ENCODE results near the gene IQSEC1. TPM values are rescaled to one million over a fixed set of nuclear protein-coding genes. Genes with fewer than 3 reads are reported as not detected.

Gene IQSEC1
- total and polyA plus RNA-seq, 9 of the 15 experiments (the other 6 are each of a cell fraction or from before 2014, with no cell fraction given) = 0.56 to 39.0 (median 6.8) TPM

GRCh38 chr3:12972781-12973702 lies 100.2 kb downstream of the IQSEC1 start:
- Histone ChIP-seq H3K9me3 (replicated peaks; ENCODE audit: control insufficient read depth, insufficient read depth, low read depth, low read length) (no peaks in the 10 kb centered on the region), H3K9me1 (ENCODE audit: control insufficient read depth, insufficient read depth, low read length) (no peaks in the 10 kb centered on the region), H3K4me2 (ENCODE audit: insufficient read depth, low read length) (no peak overlapping the region), H3K27ac (ENCODE audit: extremely low read depth, low read depth, low read length) (no peak overlapping the region), H4K20me1 (replicated peaks; ENCODE audit: control insufficient read depth, insufficient read depth, low read length) (peaks cover 17% of the 10 kb centered on the region; the same call in 1 of the 2 replicates), H3K9ac (ENCODE audit: insufficient read depth in 1 of 2, low read depth in 2 of 2, low read length in 2 of 2) (peak overlapping the region in 1 of 2 experiments; percentile 49; a peak in 1 of 4 replicates), H3K36me3 (ENCODE audit: control insufficient read depth, insufficient read depth, low read length) (no peaks in the 10 kb centered on the region), H3K4me1 (replicated peaks in 1 of 2; ENCODE audit: control insufficient read depth in 2 of 2, insufficient read depth in 2 of 2, low read length in 2 of 2) (peaks cover 12 to 23% of the 10 kb centered on the region in 2 experiments), H2AFZ (ENCODE audit: low read depth, low read length) (no peak overlapping the region), H3K79me2 (ENCODE audit: control insufficient read depth, insufficient read depth, low read length) (no peaks in the 10 kb centered on the region), H3K4me3 (no peak overlapping the region), H3K27me3 (ENCODE audit: control insufficient read depth in 2 of 2, insufficient read depth in 2 of 2, low read length in 2 of 2) (no peaks in the 10 kb centered on the region)
- POLR2A ChIA-PET = interaction anchor here (0.7 to 2.5 kb wide), 3 partner anchors 10 to 26 kb away, joined by 3 to 8 read pairs (median 5); no protein-coding TSS in a partner anchor
- ATAC-seq (no peak), DNase-seq (ENCODE audit: extremely low read depth in 1 of 4, low spot score in 3 of 4) (no peak), FAIRE-seq (no peak)
- TF ChIP-seq CHD4 (IDR thresholded peaks at IDR 0.05; ENCODE audit: insufficient read depth, insufficient replicate concordance, low read depth, low read length, poor library complexity, severe bottlenecking) (no peak), TRIM28 (IDR thresholded peaks at IDR 0.05) (no peak), BCOR (IDR thresholded peaks at IDR 0.05) (0 out of 2 replicates have a peak, but pooled peaks have one; percentile 14), RBM25 (IDR thresholded peaks at IDR 0.05; ENCODE audit: low read depth, low read length, severe bottlenecking) (peak; percentile 72), SRSF9 (IDR thresholded peaks at IDR 0.05; ENCODE audit: borderline replicate concordance, low read depth, low read length) (no peak), HDAC3 (IDR thresholded peaks at IDR 0.05; ENCODE audit: borderline replicate concordance, partially characterized antibody) (no peak), NFIC (IDR thresholded peaks at IDR 0.05) (peak; percentile 47; the same call in 1 of the 2 replicates), SREBF2 (CRISPR knock-in tag; IDR thresholded peaks at IDR 0.05) (no peak), ATF7 (IDR thresholded peaks at IDR 0.05) (no peak), ZNF143 (CRISPR knock-in tag; IDR thresholded peaks at IDR 0.05) (peak; percentile 67), ZFX (CRISPR knock-in tag; IDR thresholded peaks at IDR 0.05) (no peak), ARID4B (CRISPR knock-in tag; IDR thresholded peaks at IDR 0.05) (no peak), SRSF1 (IDR thresholded peaks at IDR 0.05; ENCODE audit: low read depth, low read length) (no peak), BDP1 (IDR thresholded peaks at IDR 0.05; ENCODE audit: insufficient read depth, insufficient read length) (no peak), SNRNP70 (optimal IDR thresholded peaks at IDR 0.05; ENCODE audit: low read depth, low read length) (no peak), ZC3H11A (IDR thresholded peaks at IDR 0.05; ENCODE audit: low read depth, low read length) (no peak)
- intact Hi-C loops (cut with micrococcal nuclease) = no loop called here
- CTCF ChIA-PET (ENCODE audit: low intra/inter-chr PET ratio) = no interaction called here
- 58% methylated on average over 10 of the region's 10 CpGs for WGBS (ENCODE audit: insufficient coverage, low coverage, missing lambda C conversion rate)
- in situ Hi-C loops (cut with MboI) = no loop called here
- BruUV-seq (replicated peaks) = no TSS peak
